CD4-positive, alpha-beta T cell treated with Interleukin-15 for 4 hours (primary cell): ENCODE data around the gene AHDC1.
"Not testable (repeated sequence)": the region's sequence is repeated elsewhere in the genome, so short reads cannot be mapped to it uniquely, and the experiment has no call there.

ENCODE experiments used
- DNase-seq: peaks from one replicate; pipeline ENCODE4 v3.0.0-alpha.2; 2020; ENCODE audit warnings: low spot score

The AHDC1 gene, protein sequence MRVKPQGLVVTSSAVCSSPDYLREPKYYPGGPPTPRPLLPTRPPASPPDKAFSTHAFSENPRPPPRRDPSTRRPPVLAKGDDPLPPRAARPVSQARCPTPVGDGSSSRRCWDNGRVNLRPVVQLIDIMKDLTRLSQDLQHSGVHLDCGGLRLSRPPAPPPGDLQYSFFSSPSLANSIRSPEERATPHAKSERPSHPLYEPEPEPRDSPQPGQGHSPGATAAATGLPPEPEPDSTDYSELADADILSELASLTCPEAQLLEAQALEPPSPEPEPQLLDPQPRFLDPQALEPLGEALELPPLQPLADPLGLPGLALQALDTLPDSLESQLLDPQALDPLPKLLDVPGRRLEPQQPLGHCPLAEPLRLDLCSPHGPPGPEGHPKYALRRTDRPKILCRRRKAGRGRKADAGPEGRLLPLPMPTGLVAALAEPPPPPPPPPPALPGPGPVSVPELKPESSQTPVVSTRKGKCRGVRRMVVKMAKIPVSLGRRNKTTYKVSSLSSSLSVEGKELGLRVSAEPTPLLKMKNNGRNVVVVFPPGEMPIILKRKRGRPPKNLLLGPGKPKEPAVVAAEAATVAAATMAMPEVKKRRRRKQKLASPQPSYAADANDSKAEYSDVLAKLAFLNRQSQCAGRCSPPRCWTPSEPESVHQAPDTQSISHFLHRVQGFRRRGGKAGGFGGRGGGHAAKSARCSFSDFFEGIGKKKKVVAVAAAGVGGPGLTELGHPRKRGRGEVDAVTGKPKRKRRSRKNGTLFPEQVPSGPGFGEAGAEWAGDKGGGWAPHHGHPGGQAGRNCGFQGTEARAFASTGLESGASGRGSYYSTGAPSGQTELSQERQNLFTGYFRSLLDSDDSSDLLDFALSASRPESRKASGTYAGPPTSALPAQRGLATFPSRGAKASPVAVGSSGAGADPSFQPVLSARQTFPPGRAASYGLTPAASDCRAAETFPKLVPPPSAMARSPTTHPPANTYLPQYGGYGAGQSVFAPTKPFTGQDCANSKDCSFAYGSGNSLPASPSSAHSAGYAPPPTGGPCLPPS (N-terminal part only)

DNA sequence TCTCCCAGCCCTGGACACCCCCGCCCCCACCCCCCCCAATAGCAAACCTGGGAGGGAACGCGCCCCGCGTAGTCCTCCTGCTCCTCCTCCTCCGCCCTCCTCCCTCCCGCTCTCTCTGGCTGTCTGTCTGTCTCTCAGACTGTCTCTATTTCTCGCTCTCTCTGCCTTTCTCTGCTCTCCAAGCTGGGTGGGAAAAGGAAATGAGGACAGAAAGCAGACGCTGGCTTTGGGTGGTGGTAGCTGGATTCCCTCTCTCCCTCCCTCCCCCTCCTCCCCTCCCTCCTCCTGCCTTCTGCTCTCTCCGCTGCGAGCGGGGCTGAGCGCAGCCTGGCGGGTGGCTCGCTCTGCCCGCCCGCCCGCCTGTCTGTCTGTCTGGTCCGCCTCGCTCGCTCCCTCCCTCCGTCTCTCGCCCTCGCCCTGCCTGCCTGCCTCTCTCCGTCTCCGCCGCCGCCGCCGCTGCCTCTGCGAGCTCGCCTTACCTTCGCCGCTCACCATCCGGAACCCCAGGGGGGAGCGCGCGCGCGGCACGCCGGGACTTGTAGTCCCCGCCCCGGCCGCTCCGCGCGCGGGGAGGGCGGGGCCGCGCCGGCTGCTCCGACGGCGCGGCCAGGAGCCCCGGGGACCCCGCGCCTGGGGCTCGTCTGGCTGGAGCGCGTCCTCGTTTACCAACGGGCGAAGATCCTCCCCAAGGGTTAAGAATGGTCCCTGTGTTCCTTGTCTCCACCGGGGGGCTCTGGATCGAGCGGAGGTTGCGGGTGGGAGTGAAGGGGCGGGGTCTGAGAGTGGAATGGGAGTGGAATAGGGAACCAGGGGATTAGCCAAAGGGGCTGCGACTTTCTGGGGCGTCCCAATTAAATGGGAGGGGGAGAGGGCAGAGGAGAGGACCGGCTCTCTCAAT is at the start of gene AHDC1:
Gene AHDC1 (minus strand): TSS at position 464 of the 898 bp plus-strand sequence. CDS start 52,029 bp downstream, outside the sequence.
- peak; percentile 89 for DNase-seq

DNA sequence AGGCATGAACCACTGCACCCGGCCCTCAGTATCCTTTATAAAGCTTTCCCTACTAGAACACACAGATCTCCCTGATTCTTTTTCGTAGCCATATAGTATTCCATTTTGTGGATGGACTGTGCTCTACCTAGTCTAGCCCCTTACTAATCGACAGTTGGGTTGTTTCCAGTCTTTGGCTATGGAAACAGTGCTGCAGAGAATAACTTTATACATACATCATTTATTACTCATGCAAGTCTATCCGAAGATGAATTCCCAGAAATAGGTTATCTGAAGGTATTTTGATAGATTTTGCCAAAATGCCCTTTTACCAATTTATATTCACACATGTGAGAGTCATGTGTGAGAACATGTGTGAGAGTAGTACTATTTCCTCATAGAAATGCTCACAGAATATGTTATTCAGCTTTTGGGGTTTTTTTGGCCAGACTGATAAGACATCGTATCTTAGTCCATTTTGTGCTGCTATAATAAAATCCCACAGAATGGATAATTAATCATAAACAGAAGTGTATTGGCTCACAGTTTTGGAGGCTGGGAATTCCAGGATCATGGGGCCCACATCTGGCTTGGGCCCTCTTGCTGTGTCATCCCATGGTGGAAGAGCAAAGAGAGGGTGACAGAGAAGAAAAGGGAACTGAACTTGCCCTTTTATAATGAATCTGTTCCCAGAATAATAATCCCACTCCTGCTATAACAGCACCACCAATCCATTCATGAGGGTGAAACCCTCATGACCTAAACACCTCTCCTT is 48.3 kb upstream of the AHDC1 start:
- no peak for DNase-seq

DNA sequence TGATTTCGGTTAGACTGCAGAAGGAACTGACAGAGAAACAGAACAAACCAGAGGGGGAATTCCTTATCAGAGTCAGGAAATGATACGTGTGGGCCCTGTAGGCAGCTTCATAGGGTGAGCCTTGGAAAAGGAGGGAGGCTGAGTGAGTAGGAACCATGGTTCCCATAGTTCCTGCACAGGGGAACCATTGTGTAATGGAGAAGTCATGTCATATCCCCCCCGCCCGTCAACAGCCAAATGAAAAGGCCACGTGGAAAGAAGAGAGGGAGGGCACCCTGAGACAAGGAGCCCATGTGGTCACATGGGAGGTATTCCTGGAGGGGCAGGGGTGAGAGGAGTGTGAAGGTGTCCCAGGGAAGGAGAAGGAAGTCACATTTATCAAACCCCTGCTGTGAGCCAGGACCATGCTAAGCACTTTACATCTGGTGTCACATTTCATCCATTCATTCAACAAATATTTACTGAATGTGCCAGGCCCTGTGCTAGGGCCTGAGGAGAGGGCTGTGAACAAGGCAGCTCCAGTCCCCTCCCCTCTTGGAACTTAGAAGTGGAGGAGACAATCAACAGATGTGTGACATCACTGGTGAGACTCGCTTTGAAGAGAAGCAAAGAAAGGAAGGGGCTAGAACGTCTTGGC is 46.7 kb upstream of the AHDC1 start:
- DNase-seq = no peak

DNA sequence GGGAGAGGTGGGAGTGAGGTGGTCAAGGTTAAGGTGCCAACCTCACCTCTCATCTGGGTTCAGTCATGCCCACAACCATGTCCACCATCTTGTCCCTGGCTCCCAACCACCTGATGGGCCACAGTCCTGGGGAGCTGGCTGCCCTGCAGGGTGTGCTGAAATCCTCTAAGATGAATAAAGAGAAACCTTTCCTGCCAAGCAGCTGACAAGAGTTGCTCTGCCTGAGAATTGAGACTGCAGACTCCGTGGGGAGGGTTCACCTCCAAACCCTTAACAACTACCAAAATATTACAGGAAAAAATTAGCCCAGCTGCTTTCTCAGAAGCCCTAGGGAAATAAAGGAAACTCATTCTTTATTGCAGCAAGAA is 46.2 kb upstream of the AHDC1 start:
- DNase-seq = no peak

DNA sequence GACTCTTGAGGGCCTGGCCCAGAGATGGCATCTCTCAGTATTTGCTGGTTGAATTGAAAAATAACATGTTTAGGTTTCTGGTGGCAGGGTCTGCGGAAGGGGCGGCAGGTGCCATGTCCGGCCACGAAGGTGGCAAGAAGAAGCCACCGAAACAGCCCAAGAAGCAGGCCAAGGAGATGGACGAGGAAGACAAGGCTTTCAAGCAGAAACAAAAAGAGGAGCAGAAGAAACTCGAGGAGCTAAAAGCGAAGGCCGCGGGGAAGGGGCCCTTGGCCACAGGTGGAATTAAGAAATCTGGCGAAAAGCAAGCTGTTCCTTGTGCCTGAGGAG is 45.3 kb upstream of the AHDC1 start:
- no peak for DNase-seq

DNA sequence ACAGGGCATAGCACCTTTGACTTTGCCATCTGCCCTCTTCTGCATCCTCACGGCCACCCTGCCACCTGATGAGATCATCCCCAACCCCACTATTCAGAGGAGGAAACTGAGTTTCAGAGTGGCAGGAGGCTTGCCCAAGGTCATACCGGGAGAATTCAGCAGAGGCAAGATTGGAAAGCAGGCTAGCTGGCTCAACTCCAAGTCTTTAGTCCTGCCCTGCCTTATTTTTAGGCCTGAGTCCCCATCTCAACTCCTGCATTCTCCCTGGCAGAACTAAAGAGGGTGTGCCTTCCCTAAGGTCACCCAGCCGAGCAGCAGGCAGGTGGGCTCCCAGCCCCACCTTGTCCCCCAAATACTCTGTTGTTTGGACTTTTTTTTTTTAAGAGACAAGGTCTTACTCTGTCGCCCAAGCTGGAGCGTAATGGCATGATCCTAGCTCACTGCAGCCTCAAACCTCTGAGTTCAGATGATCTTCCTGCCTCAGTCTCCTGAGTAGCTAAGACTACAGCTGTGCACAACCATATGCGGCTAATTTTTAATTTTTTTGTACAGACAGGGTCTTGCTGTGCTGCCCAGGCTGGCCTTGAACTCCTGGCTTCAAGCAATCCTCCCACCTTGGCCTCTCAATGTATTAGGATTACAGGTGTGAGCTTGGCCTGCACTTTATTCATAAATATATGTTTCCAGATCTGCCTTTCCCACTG is 44.8 kb upstream of the AHDC1 start:
- no peak for DNase-seq

DNA sequence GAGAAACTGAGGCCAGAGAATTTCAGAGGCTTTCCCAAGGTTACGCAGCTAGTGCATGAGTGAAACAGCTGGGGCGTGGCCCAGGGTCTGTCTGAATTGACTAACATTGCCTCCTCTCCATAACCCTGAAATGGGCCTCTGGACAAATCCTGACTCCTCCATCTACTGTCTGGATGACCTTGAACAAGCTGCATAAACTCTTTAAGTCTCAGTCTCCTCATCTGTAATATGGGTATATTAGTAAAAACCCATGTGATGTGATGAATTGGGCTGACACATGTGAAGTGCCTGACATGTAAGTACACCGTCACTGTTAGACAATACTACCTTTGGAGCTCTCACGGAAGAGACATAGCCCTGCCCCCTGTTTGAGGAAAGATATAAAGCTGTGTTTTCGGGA is 43.4 kb upstream of the AHDC1 start:
- DNase-seq = no peak

DNA sequence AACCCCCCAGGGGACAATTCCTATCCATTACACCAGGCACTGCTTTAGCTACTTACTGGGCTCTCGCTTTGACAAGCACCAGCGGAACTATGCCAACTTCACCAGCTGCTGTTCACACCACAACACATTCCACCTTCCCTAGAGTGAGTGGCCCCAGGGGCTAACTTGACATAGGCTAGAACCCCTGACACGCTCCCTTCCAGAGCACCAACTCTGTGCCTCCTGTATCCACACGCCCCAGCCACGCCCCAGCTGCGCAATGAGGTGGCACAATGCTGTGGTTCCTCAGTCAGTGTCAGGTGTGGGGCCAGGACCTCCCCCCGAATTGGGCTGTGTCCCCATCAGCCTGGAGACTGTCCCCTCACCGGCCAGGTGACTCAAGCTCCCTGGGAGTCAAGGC is 42.7 kb upstream of the AHDC1 start:
- DNase-seq = no peak

DNA sequence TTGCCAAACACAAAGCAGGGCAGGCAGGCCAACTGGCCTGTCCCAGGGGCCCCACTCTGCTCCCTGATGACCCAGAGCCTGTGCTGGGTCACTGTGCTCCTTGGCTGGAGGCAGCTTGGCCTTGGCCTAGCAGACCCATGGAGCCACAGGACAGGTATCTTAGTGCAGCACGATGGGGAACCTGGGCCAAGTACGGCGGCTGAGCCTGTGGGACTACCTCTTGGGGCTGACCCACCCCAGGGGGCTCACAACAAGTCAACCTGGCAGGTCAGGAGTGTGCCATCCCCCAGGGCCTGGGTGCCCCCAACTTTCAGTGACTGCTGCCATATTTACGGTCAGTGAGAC is 41.1 kb upstream of the AHDC1 start:
- no peak for DNase-seq

DNA sequence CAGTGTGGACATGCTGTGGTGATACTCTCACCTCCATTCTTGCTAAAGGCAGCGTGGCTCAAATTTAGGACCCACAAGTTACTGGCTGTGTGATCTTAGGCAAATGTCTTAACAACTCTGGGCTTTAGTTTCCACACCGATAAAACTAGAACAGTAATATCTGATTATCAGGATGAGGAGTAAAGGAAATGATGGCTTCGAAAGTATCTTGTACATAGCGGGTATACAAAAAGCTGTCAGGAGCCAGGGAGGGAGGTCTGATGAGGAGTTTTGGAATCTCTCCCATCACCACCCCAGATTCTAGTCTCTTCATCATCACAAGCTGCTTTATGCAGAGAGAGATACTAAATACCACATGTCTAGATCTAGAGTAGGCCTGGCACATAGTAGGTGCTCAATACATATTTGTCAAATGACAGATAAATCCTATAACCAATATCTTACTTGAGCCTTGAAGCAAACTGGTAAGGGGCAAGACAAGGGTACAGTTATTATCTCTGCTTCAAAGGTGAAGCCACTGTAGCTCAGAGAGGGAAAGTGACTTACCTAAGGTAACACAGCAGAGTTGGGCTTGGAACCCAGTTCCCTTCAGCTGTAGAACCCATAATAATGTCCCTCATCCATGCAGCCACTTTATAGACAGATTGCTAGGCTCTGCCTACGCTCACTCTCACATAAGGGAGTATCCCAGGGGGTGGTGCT is 40.6 kb upstream of the AHDC1 start:
- DNase-seq = no peak

DNA sequence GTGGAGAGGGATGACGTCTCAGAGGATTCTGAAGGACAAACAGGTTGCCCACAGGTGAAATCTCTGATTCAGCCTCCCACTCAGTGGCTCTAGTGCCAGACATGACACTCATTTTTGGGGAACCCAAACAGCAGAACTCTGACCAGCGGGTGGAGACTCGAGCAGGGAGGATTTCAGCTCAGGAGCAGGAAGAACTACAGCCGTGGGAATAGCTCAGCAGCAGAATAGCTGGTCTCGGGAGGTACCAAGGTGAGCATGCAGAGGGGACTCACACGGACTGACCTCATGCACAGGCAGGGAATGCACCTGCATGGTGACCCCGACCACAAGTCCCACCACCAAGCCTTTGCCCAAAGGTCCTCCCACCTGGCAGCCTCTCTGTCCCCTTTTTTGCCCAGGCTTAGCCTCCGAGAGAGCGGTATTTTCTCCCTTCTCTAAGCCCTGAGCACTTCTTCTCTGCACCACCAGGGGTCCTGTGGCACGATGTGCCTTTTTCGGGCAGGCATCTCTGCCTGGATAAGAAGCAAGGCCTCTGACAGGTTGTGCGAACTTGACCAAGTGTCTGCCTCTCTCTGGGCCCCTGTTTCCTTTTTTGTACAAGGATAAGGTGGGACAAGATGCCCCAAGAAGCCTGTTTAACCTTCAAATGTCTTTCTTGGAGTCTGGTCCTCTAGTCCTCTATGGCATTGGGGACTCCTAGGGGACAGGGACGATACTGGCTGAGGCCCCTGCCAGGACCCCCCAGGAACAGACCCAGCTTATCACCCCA is 39.8 kb upstream of the AHDC1 start:
- peak; percentile 83 for DNase-seq

DNA sequence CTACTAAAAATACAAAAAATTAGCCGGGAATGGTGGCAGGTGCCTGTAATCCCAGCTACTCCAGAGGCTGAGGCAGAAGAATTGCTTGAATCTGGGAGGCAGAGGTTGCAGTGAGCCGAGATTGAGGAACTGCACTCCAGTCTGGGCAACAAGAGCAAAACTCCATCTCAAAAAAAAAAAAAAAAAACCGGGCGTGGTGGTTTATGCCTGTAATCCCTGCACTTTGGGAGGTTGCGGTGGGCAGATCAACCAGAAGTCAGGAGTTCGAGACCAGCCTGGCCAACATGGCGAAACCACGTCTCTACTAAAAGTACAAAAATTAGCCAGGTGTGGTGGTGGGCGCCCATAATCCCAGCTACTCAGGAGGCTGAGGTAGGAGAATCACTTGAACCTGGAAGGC is 36.6 kb upstream of the AHDC1 start:
- DNase-seq = not testable (repeated sequence)

DNA sequence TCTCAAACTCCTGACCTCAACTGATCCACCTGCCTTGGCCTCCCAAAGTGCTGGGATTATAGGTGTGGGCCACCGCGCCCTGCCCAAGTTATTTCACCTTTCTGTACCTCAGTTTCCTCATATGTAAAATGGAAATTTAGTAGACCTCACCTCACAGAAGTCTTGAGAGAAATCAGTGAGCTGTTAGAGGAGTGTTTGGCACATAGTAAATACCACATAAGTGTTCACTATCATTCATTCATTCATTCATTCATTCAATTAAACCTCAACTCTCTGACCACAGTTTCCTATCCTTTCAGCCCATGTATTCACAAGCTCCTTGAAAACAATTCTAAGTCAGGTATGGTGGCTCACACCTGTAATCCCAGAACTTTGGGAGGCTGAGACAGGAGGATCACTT is 34.9 kb upstream of the AHDC1 start:
- DNase-seq = no peak

DNA sequence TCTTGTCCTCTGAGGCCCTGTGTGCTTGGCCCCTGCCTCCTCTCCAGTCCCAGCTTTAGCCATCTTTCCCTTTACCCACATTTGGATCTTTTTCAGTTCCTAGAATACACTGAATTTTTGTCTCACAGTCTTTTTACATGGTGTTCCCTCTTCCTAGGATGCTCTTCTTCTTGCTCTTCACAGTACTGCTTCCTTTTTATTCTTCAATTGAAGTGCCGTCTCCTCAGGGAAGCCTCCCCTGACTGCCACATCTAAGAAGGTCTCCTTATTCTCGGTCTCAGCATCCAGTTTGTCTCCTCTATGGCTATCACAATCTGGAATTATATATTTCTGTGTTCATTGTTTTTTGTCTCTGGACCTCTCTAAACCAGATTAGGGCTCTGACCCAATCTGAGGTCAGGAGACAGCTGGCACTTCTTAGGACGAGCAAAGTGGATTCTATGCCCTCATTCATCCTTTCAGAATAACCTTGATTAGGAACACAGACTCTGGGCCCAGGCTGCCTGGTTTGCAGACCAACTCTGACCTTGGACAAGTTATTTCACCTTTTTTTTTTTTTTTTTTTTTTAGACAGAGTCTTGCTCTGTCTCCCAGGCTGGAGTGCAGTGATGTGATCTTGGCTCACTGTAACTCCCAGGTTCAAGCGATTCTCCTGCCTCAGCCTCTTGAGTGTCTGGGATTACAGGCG is 34.2 kb upstream of the AHDC1 start:
- DNase-seq = no peak

DNA sequence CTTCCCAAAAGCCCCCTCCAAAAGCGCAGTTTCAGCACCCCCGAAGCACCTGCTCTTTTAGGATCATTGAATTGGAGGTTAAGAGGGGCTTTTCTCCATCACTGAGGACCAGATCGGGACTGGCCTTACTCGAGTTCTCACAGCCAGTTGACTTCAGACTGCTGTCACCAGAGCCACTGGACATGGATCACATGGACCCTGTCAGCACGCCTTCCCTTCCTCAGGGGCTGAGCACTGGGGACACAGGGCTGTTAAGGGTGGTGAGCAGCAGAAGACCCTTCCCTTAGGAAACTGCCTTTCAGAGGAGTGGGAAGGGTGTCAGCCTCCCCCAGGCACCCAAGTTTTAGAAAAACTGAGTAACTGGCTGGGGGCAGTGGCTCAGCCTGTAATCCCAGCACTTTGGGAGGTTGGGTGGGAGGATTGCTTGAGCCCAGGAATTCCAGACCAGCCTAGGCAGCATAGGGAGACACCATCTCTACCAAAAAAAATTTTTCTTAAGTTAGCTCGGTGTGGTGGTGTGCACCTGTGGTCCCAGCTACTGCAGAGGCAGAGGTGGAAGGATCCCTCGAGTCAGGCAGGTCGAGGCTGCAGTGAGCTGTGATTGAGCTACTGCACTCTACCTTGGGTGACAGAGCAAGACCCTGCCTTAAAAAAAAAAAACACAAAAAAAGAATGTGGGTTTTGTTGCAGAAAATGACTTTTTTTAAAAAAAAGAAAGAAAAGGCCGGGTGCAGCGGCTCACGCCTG is 31.6 kb upstream of the AHDC1 start:
- DNase-seq = no peak

DNA sequence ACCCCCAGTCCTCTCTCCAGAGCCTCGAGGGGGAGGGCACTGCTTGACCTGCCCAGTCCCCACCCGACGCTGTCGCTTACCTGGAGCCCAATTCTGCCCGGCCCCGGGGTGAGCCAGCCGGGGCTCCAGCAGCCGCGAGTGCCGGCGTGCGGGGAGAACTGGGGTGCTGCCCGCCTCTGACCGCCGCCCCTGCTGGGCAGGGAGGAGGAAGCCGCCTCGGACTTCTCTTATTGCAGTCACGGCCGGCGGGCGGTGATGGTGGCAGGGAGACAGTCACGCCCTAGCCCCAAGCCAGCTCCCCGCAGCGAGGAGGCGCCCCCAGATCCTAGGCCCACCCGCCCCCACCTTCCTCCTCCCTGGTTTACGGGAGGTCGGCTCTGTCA is 31.0 kb upstream of the AHDC1 start, which contains the start of gene FGR:
Gene FGR (minus strand): TSS at position 201 of the 383 bp plus-strand sequence. CDS start 11,269 bp downstream, outside the sequence.
- no peak for DNase-seq
